Stimulated activated naive CD8-positive, alpha-beta T cell treated with anti-CD3 and anti-CD28 coated beads, Interleukin-15, Interleukin-2, amounts not matched to agents 100 ng/mL and 50 ng/mL, for 24 hours (primary cell): ENCODE data around the gene SKIC8.
A peak's percentile ranks its signal among the peaks of the same experiment; 100 is the strongest.

Experiments
- H3K27ac Mint-ChIP-seq: one replicate; pipeline ENCODE4 v1.8.0; 2021; ENCODE audit warnings: mild to moderate bottlenecking, mixed read lengths
- H3K27me3 Mint-ChIP-seq: one replicate; pipeline ENCODE4 v1.8.0; 2021; ENCODE audit warnings: mixed read lengths
- H3K36me3 Mint-ChIP-seq: one replicate; pipeline ENCODE4 v1.8.0; 2021; ENCODE audit warnings: low read depth, mixed read lengths
- H3K4me1 Mint-ChIP-seq: one replicate; pipeline ENCODE4 v1.8.0; 2021; ENCODE audit warnings: low read depth, mixed read lengths
- H3K4me3 Mint-ChIP-seq: one replicate; pipeline ENCODE4 v1.8.0; 2021; ENCODE audit warnings: mild to moderate bottlenecking, mixed read lengths
- H3K9me3 Mint-ChIP-seq: one replicate; pipeline ENCODE4 v1.8.0; 2021; ENCODE audit warnings: mixed read lengths

Gene SKIC8

GRCh38 chr15:78284758-78285157 is 14.7 kb downstream of the SKIC8 start:
- H3K4me3 Mint-ChIP-seq, result no peak overlapping the region
- H3K9me3 Mint-ChIP-seq, result no peaks in the 10 kb centered on the region
- H3K4me1 Mint-ChIP-seq, result peaks cover 6% of the 10 kb centered on the region
- H3K27me3 Mint-ChIP-seq, result no peaks in the 10 kb centered on the region
- H3K27ac Mint-ChIP-seq, result no peak overlapping the region
- peaks cover 86% of the 10 kb centered on the region for H3K36me3 Mint-ChIP-seq

- Mint-ChIP-seq H3K27me3 (no peaks in the 10 kb centered on the region), H3K9me3 (no peaks in the 10 kb centered on the region), H3K4me1 (peaks cover 6% of the 10 kb centered on the region), H3K27ac (peak overlapping the region; percentile 52), H3K4me3 (no peak overlapping the region), H3K36me3 (peaks cover 74% of the 10 kb centered on the region)
Measured at GRCh38 chr15:78282324-78282723, 17.1 kb downstream of the SKIC8 start.

- Mint-ChIP-seq H3K27me3 (no peaks in the 10 kb centered on the region), H3K27ac (peak overlapping the region; percentile 16), H3K36me3 (peaks cover 56% of the 10 kb centered on the region)
Measured at GRCh38 chr15:78280319-78281072, 18.9 kb downstream of the SKIC8 start.

GRCh38 chr15:78276064-78276943 is 23.1 kb downstream of the SKIC8 start:
- Mint-ChIP-seq H3K27me3 (no peaks in the 10 kb centered on the region), H3K9me3 (no peaks in the 10 kb centered on the region), H3K27ac (no peak overlapping the region), H3K4me3 (no peak overlapping the region), H3K4me1 (peaks cover 6% of the 10 kb centered on the region), H3K36me3 (peaks cover 56% of the 10 kb centered on the region)

More at GRCh38 chr15:78280319-78281072, 18.9 kb downstream of the SKIC8 start:
- H3K4me3 Mint-ChIP-seq, result no peak overlapping the region
- H3K4me1 Mint-ChIP-seq, result peaks cover 6% of the 10 kb centered on the region
- H3K9me3 Mint-ChIP-seq, result no peaks in the 10 kb centered on the region

GRCh38 chr15:78274994-78275393 is 24.4 kb downstream of the SKIC8 start:
- H3K4me1 Mint-ChIP-seq, result peaks cover 4% of the 10 kb centered on the region
- H3K27ac Mint-ChIP-seq, result no peak overlapping the region
- H3K27me3 Mint-ChIP-seq, result no peaks in the 10 kb centered on the region
- peaks cover 54% of the 10 kb centered on the region for H3K36me3 Mint-ChIP-seq
- H3K9me3 Mint-ChIP-seq, result no peaks in the 10 kb centered on the region
- H3K4me3 Mint-ChIP-seq, result no peak overlapping the region

GRCh38 chr15:78272776-78273175 is 26.6 kb downstream of the SKIC8 start:
- Mint-ChIP-seq H3K27me3 (no peaks in the 10 kb centered on the region), H3K27ac (peak overlapping the region; percentile 4), H3K9me3 (no peaks in the 10 kb centered on the region)

GRCh38 chr15:78272316-78272715 is 27.1 kb downstream of the SKIC8 start:
- no peak overlapping the region for H3K4me3 Mint-ChIP-seq
- peaks cover 45% of the 10 kb centered on the region for H3K36me3 Mint-ChIP-seq
- H3K27me3 Mint-ChIP-seq, result no peaks in the 10 kb centered on the region
- peaks cover 11% of the 10 kb centered on the region for H3K4me1 Mint-ChIP-seq
- H3K27ac Mint-ChIP-seq, result no peak overlapping the region
- H3K9me3 Mint-ChIP-seq, result no peaks in the 10 kb centered on the region

More at GRCh38 chr15:78272776-78273175, 26.6 kb downstream of the SKIC8 start:
- Mint-ChIP-seq H3K4me1 (peaks cover 8% of the 10 kb centered on the region), H3K36me3 (peaks cover 44% of the 10 kb centered on the region), H3K4me3 (no peak overlapping the region)

GRCh38 chr15:78266806-78267205 is 32.6 kb downstream of the SKIC8 start:
- no peaks in the 10 kb centered on the region for H3K27me3 Mint-ChIP-seq
- H3K4me3 Mint-ChIP-seq, result peak overlapping the region; percentile 88
- H3K27ac Mint-ChIP-seq, result peak overlapping the region; percentile 5
- H3K36me3 Mint-ChIP-seq, result peaks cover 38% of the 10 kb centered on the region
- H3K4me1 Mint-ChIP-seq, result peaks cover 32% of the 10 kb centered on the region
- no peaks in the 10 kb centered on the region for H3K9me3 Mint-ChIP-seq

GRCh38 chr15:78266229-78266628 is 33.2 kb downstream of the SKIC8 start:
- Mint-ChIP-seq H3K4me3 (peak overlapping the region; percentile 88), H3K9me3 (no peaks in the 10 kb centered on the region), H3K27ac (peak overlapping the region; percentile 89), H3K4me1 (peaks cover 32% of the 10 kb centered on the region), H3K27me3 (no peaks in the 10 kb centered on the region), H3K36me3 (peaks cover 34% of the 10 kb centered on the region)

GRCh38 chr15:78265752-78266224 is 33.6 kb downstream of the SKIC8 start:
- Mint-ChIP-seq H3K9me3 (no peaks in the 10 kb centered on the region), H3K4me3 (peak overlapping the region; percentile 88), H3K27ac (peak overlapping the region; percentile 89), H3K27me3 (no peaks in the 10 kb centered on the region), H3K36me3 (peaks cover 29% of the 10 kb centered on the region), H3K4me1 (peaks cover 32% of the 10 kb centered on the region)

GRCh38 chr15:78265137-78265460 is 34.3 kb downstream of the SKIC8 start:
- H3K4me1 Mint-ChIP-seq, result peaks cover 29% of the 10 kb centered on the region
- H3K27me3 Mint-ChIP-seq, result no peaks in the 10 kb centered on the region
- peaks cover 23% of the 10 kb centered on the region for H3K36me3 Mint-ChIP-seq
- peak overlapping the region; percentile 88 for H3K4me3 Mint-ChIP-seq
- peak overlapping the region; percentile 89 for H3K27ac Mint-ChIP-seq
- no peaks in the 10 kb centered on the region for H3K9me3 Mint-ChIP-seq

GRCh38 chr15:78264304-78265136 is 34.9 kb downstream of the SKIC8 start, which contains the start of gene DNAJA4:
TSS of gene DNAJA4 (plus strand) at chr15:78264562. CDS start at chr15:78264764, 202 bp downstream.
- H3K36me3 Mint-ChIP-seq, result peaks cover 23% of the 10 kb centered on the region

GRCh38 chr15:78263907-78264303 is 35.5 kb downstream of the SKIC8 start:
- Mint-ChIP-seq H3K9me3 (no peaks in the 10 kb centered on the region), H3K4me1 (peaks cover 27% of the 10 kb centered on the region), H3K4me3 (peak overlapping the region; percentile 68), H3K27ac (peak overlapping the region; percentile 80), H3K27me3 (no peaks in the 10 kb centered on the region), H3K36me3 (peaks cover 20% of the 10 kb centered on the region)

More at GRCh38 chr15:78264304-78265136, 34.9 kb downstream of the SKIC8 start, which contains the start of gene DNAJA4:
- Mint-ChIP-seq H3K4me3 (peak within 1 kb of the TSS; percentile 88), H3K27ac (peak within 1 kb of the TSS; percentile 89), H3K4me1 (peaks cover 29% of the 10 kb centered on the region), H3K27me3 (no peaks in the 10 kb centered on the region), H3K9me3 (no peaks in the 10 kb centered on the region)

- Mint-ChIP-seq H3K27me3 (no peaks in the 10 kb centered on the region), H3K9me3 (no peaks in the 10 kb centered on the region), H3K4me3 (peak overlapping the region; percentile 68), H3K4me1 (peaks cover 24% of the 10 kb centered on the region), H3K36me3 (peaks cover 18% of the 10 kb centered on the region), H3K27ac (peak overlapping the region; percentile 80)
Measured at GRCh38 chr15:78263351-78263781, 36.0 kb downstream of the SKIC8 start.
